ENCODE measurements around the gene CACNA1C. TPM values are rescaled to one million over a fixed set of nuclear protein-coding genes. Genes with fewer than 3 reads are reported as not detected.

The CACNA1C gene
- total RNA-seq, 1 experiment from 2014 or later, result 1.1 TPM

GRCh38 chr12:2168808-2169207 lies 116.0 kb downstream of the CACNA1C start:
- H3K27me3 Mint-ChIP-seq (ENCODE audit: low read depth), result peaks cover 4% of the 10 kb centered on the region; the same call in 1 of the 2 replicates
- H2BK12ac ChIP-seq (ENCODE audit: insufficient read length, low read depth, low read length), result no peak overlapping the region
- no peak overlapping the region for H2BK120ac ChIP-seq (ENCODE audit: low read depth, low read length, poor library complexity, severe bottlenecking)
- peaks cover 5 to 8% of the 10 kb centered on the region in 2 experiments; a peak in 3 of 5 replicates for H3K9me3 Mint-ChIP-seq
- H2BK20ac ChIP-seq (ENCODE audit: low read depth, low read length, poor library complexity, severe bottlenecking), result no peak overlapping the region
- WGBS (ENCODE audit: extremely low coverage, insufficient read length, low lambda C conversion rate), result no CpG with 5 or more reads among the region's 6 CpGs
- no peak for TF ChIP-seq CTCF (conservative IDR thresholded peaks at IDR 0.05)
- peaks cover 0 to 6% (median 0%) of the 10 kb centered on the region in 3 experiments; a peak in 1 of 7 replicates for H3K36me3 Mint-ChIP-seq (ENCODE audit: insufficient read depth in 1 of 3, low read depth in 3 of 3)
- no peak overlapping the region for H4K91ac ChIP-seq (ENCODE audit: insufficient read length, low read depth, low read length)
- no peak overlapping the region for H3K4me2 ChIP-seq (ENCODE audit: insufficient read depth, insufficient read length, low read length)
- no peaks in the 10 kb centered on the region for H3K79me2 ChIP-seq (ENCODE audit: insufficient read depth, low read length)
- H4K5ac ChIP-seq (ENCODE audit: insufficient read length, low read depth, low read length), result no peak overlapping the region
- no peak overlapping the region for H2AFZ ChIP-seq (ENCODE audit: low read length)
- no peak overlapping the region for H3K14ac ChIP-seq (ENCODE audit: insufficient read depth, low read length)
- H3K27ac Mint-ChIP-seq, result no peak overlapping the region; a peak in 1 of 7 replicates
- H3K79me1 ChIP-seq (ENCODE audit: insufficient read depth, low read depth, low read length, poor library complexity, severe bottlenecking), result no peaks in the 10 kb centered on the region
- H3K4me3 Mint-ChIP-seq, result no peak overlapping the region
- no peak overlapping the region for H4K8ac ChIP-seq (replicated peaks; ENCODE audit: insufficient read length, low read depth, low read length)
- no peak overlapping the region for H3K23ac ChIP-seq (ENCODE audit: insufficient read length, low read depth, low read length)
- H2AK5ac ChIP-seq (ENCODE audit: insufficient read length, low read length), result no peak overlapping the region
- no peaks in the 10 kb centered on the region for H3K27me3 ChIP-seq (ENCODE audit: insufficient read depth, low read length)
- H3K9me3 ChIP-seq (ENCODE audit: control insufficient read depth, low read depth, low read length), result no peaks in the 10 kb centered on the region
- no peak overlapping the region for H3K4ac ChIP-seq (ENCODE audit: low read depth, low read length)
- H3K4me1 Mint-ChIP-seq, result peaks cover 4% of the 10 kb centered on the region in 2 experiments; a peak in 3 of 4 replicates
- H3K56ac ChIP-seq (ENCODE audit: insufficient read length, low read depth, low read length), result no peak overlapping the region
- H3K4me1 ChIP-seq (ENCODE audit: insufficient read depth, low read length), result peaks cover 6% of the 10 kb centered on the region; the same call in 1 of the 2 replicates
- no peak overlapping the region for H3T11ph ChIP-seq (ENCODE audit: low read length)
- H3K23me2 ChIP-seq (ENCODE audit: insufficient read length, low read depth, low read length, poor library complexity, severe bottlenecking), result no peaks in the 10 kb centered on the region
- H4K20me1 ChIP-seq (ENCODE audit: control insufficient read depth, insufficient read depth, insufficient read length), result no peaks in the 10 kb centered on the region
- H2BK5ac ChIP-seq (ENCODE audit: insufficient read length, low read length), result no peak overlapping the region
- H3K18ac ChIP-seq (ENCODE audit: insufficient read length, low read depth, low read length), result no peak overlapping the region
- no peak overlapping the region for H3K9ac ChIP-seq (ENCODE audit: extremely low read depth, insufficient read length, low read length)
- DNase-seq, result no peak
- no peak overlapping the region for H3K27ac ChIP-seq (ENCODE audit: insufficient read length, low read depth, low read length)
- no peak overlapping the region for H2BK15ac ChIP-seq (ENCODE audit: low read depth, low read length)

Data from H9 (cell line).